Hepatocyte (in vitro differentiated cells): ENCODE measurements around the gene RBAK. TPM values are rescaled to one million over a fixed set of nuclear protein-coding genes. Genes with fewer than 3 reads are reported as not detected.
"Not testable (repeated sequence)": the region's sequence is repeated elsewhere in the genome, so short reads cannot be mapped to it uniquely, and the experiment has no call there.

Experiments
- DNase-seq: peaks from one replicate; pipeline ENCODE4 v3.0.0-alpha.2; 2016; ENCODE audit warnings: low spot score
- H2AFZ ChIP-seq: fragments of 200-600 bp; sonication (generic); 2 replicates; pipeline ENCODE4 v1.6.0; 2016; ENCODE audit warnings: antibody characterized with exemption, mild to moderate bottlenecking
- H3K27ac ChIP-seq: fragments of 200-600 bp; sonication (generic); 2 replicates; pipeline ENCODE4 v1.5.1; 2016; ENCODE audit warnings: mild to moderate bottlenecking
- H3K27me3 ChIP-seq: fragments of 200-600 bp; sonication (generic); 2 replicates; pipeline ENCODE4 v1.6.1; 2016
- H3K36me3 ChIP-seq: fragments of 200-600 bp; sonication (generic); replicated peaks from 2 replicates; pipeline ENCODE4 v1.5.1; 2016; ENCODE audit warnings: low read depth; ENCODE audit not compliant: insufficient read depth
- H3K4me1 ChIP-seq: fragments of 200-600 bp; sonication (generic); 2 replicates; pipeline ENCODE4 v1.5.1; 2016; ENCODE audit warnings: mild to moderate bottlenecking, moderate library complexity; ENCODE audit not compliant: insufficient read depth
- H3K4me2 ChIP-seq: fragments of 200-600 bp; sonication (generic); 2 replicates; pipeline ENCODE4 v1.6.0; 2016
- H3K4me3 ChIP-seq: fragments of 200-600 bp; sonication (generic); 2 replicates; pipeline ENCODE4 v1.5.1; 2016; ENCODE audit warnings: mild to moderate bottlenecking
- H3K79me2 ChIP-seq: fragments of 200-600 bp; sonication (generic); 2 replicates; pipeline ENCODE4 v1.6.0; 2017; ENCODE audit warnings: mild to moderate bottlenecking
- H3K9me2 ChIP-seq: fragments of 200-600 bp; sonication (generic); replicated peaks from 2 replicates; pipeline ENCODE4 v1.6.0; 2017; ENCODE audit warnings: mild to moderate bottlenecking; ENCODE audit not compliant: insufficient read depth
- H3K9me3 ChIP-seq: fragments of 200-600 bp; sonication (generic); 2 replicates; pipeline ENCODE4 v1.5.1; 2016; ENCODE audit warnings: low read depth, mild to moderate bottlenecking
- H4K20me1 ChIP-seq: fragments of 200-600 bp; sonication (generic); 2 replicates; pipeline ENCODE4 v1.6.0; 2016; ENCODE audit warnings: mild to moderate bottlenecking; ENCODE audit not compliant: insufficient read depth, poor library complexity, severe bottlenecking
- EZH2 ChIP-seq: fragments of 200-600 bp; sonication (generic); IDR thresholded peaks from 2 replicates; pipeline ENCODE4 v1.6.1; 2016; ENCODE audit warnings: antibody characterized with exemption, mild to moderate bottlenecking, borderline replicate concordance
- EZH2phosphoT487 ChIP-seq: fragments of 200-600 bp; sonication (generic); IDR thresholded peaks from one replicate; pipeline ENCODE4 v1.6.1; 2018; ENCODE audit warnings: antibody characterized with exemption, mild to moderate bottlenecking, low read depth, moderate library complexity; ENCODE audit not compliant: unreplicated experiment, severe bottlenecking
- WGBS: methylation state at CpG from one replicate; pipeline ENCODE4 v1.1.6; 2016; ENCODE audit warnings: low lambda C conversion rate; ENCODE audit errors: missing lambda C conversion rate; 5-methylcytosine and 5-hydroxymethylcytosine counted together
- polyA plus RNA-seq: library from polyadenylated mRNA; unstranded; fragments of >200 nt; fragmentation: Nextera tagmentation; extraction: Ambion mirVana; gene quantifications from 2 replicates; pipeline ENCODE4 v1.2.1, GENCODE V29; 2016
- total RNA-seq: library from RNA; depleted of rRNA; stranded (reverse); fragments of >200 nt; gene quantifications from 2 replicates; pipeline ENCODE4 v1.2.3, GENCODE V29; 2014
- TF ChIP-seq, protein P1 (sequence below): fragments of 200-600 bp; sonication (generic); IDR thresholded peaks from 2 replicates; pipeline ENCODE4 v1.5.1; 2016; ENCODE audit warnings: antibody characterized with exemption, mild to moderate bottlenecking; ENCODE audit not compliant: poor library complexity

The RBAK gene
- total and polyA plus RNA-seq, 2 experiments from 2014 or later: 5.2 to 10.9 TPM

DNA sequence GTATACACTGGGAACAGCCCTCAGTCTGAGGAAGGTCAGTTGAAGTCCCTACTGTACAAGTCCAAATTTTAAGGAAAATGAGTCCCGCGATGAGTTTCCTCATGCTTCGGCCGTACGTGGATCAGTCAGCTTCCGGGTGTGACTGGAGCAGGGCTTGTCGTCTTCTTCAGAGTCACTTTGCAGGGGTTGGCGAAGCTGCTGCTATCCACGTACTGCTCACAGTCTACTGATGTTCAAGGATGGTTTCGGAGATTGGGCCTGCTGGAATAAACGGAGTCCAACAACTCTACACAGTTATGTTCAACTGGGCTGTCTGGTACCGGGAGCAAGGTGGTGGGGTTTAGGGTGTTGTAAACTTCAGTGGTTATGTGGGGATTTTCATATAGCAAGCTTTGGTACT, 22.0 kb upstream of the RBAK start:
- H3K27ac ChIP-seq, H4K20me1 ChIP-seq, H3K79me2 ChIP-seq, H2AFZ ChIP-seq, H3K4me2 ChIP-seq, H3K4me3 ChIP-seq, H3K4me1 ChIP-seq, H3K27me3 ChIP-seq, H3K36me3 ChIP-seq, H3K9me3 ChIP-seq, DNase-seq, H3K9me2 ChIP-seq: not testable (repeated sequence)
- WGBS: 95% methylated on average over 12 of the region's 12 CpGs

DNA sequence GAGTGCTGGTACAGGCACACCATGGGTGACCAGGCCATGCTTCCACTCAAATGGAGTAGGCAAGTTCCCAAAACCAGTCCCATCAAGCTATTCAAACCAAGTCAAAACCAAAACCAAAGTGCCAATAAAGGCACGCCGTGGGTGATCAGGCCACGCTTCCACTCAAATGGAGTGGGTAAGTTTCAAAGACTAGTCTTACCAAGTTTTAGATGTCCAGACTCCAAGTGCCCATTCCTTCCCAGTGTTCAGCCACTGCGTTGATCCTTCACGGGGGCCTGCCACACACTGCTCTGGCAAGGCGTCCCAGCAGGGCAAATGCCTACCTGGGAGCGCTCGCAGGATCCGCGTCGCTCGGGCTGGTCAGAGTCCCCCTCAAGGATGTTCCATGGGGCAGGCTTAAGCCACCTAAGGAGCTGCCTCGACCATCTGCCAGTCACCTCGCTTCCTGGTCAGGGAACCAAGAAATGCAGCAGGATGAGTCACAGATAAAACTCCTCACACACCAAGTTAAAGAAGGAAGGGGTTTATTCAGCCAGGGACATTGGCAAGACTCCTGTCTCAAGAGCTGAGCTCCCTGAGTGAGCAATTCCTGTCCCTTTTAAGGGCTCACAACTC, 17.8 kb upstream of the RBAK start:
- not testable (repeated sequence) for H3K9me3 ChIP-seq, H3K36me3 ChIP-seq, H3K27ac ChIP-seq, H3K4me1 ChIP-seq, H3K79me2 ChIP-seq, H2AFZ ChIP-seq, H4K20me1 ChIP-seq, H3K4me2 ChIP-seq, DNase-seq, H3K27me3 ChIP-seq, H3K4me3 ChIP-seq, H3K9me2 ChIP-seq
- 98% methylated on average over 14 of the region's 14 CpGs for WGBS

DNA sequence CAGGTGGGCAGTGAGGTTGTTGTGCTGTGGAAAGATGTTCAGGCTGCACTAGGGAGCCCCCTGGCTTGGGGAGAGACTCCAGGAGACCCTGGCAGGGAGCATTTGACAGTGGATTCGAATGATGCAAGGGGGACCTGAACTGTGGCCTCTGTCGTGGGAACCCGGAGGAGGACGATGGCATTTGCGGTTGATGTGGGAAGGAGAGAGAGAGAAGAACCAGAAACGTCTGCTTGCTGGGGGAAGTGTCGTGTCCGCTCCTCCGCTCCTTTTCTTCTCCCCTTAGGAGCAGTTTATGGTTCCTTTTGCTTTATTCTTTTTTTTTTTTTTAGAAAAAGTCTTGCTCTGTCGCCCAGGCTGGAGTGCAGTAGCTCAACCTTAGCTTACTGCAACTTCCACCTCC, 12.5 kb upstream of the RBAK start:
- DNase-seq, H3K4me3 ChIP-seq, H4K20me1 ChIP-seq, H3K4me1 ChIP-seq, H3K27me3 ChIP-seq, H3K9me3 ChIP-seq, H3K27ac ChIP-seq, H2AFZ ChIP-seq, H3K36me3 ChIP-seq, H3K79me2 ChIP-seq, H3K9me2 ChIP-seq, H3K4me2 ChIP-seq: not testable (repeated sequence)
- WGBS: 90% methylated on average over 7 of the region's 10 CpGs

DNA sequence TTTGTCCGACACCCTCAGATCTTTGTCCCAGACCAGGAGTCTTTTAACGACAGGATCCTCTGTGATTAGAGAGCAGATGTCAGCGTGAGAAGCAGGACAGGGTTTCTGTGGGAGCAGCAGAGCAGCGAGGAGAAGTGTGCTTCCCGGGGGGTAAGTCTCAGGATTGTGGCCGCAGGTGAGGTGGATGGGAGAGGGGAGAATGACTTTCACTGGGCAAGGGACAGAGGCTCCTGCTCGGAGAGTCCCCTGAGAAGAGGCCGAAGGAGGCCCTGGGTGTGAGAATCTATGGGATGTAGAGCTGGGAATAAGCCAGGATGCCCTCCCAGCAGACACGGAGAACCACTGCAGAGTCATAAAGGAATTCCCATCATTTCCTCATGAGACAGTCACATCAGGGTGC, 10.4 kb upstream of the RBAK start:
- no peaks in the 10 kb centered on the region for H3K79me2 ChIP-seq
- H3K4me3 ChIP-seq: no peak overlapping the region
- H3K9me2 ChIP-seq: no peaks in the 10 kb centered on the region
- TF ChIP-seq EZH2 (no peak), EZH2phosphoT487 (no peak)
- TF ChIP-seq, protein P1, sequence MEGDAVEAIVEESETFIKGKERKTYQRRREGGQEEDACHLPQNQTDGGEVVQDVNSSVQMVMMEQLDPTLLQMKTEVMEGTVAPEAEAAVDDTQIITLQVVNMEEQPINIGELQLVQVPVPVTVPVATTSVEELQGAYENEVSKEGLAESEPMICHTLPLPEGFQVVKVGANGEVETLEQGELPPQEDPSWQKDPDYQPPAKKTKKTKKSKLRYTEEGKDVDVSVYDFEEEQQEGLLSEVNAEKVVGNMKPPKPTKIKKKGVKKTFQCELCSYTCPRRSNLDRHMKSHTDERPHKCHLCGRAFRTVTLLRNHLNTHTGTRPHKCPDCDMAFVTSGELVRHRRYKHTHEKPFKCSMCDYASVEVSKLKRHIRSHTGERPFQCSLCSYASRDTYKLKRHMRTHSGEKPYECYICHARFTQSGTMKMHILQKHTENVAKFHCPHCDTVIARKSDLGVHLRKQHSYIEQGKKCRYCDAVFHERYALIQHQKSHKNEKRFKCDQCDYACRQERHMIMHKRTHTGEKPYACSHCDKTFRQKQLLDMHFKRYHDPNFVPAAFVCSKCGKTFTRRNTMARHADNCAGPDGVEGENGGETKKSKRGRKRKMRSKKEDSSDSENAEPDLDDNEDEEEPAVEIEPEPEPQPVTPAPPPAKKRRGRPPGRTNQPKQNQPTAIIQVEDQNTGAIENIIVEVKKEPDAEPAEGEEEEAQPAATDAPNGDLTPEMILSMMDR: no peak
- H3K4me2 ChIP-seq: no peak overlapping the region
- 89% methylated on average over 9 of the region's 9 CpGs for WGBS
- no peak for DNase-seq
- H3K27ac ChIP-seq: no peak overlapping the region
- no peaks in the 10 kb centered on the region for H3K4me1 ChIP-seq
- H3K36me3 ChIP-seq: no peaks in the 10 kb centered on the region
- H3K9me3 ChIP-seq: no peaks in the 10 kb centered on the region
- no peaks in the 10 kb centered on the region for H4K20me1 ChIP-seq
- no peaks in the 10 kb centered on the region for H3K27me3 ChIP-seq
- no peak overlapping the region for H2AFZ ChIP-seq

DNA sequence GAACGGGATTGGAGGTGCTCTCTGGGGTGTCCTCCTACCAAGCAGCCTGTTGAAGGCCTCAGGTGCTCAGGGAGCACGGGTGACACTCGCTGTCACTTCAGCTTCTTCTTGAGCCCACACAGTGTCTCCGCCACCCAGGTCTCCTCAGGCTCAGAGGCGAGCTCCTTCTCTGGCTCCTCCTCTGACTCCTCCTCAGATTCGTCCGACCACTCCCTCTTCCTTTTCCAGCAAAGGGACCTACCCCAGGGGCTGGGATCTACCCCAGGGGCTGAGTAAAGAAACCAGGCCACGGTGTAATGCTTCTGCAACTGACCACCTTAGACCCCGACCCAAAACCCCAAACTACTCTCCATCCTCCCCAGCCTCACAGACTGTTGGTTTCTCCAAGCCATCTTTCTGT, 9.2 kb upstream of the RBAK start:
- 89% methylated on average over 9 of the region's 9 CpGs for WGBS
- no peaks in the 10 kb centered on the region for H3K4me1 ChIP-seq

More for the DNA sequence above, 9.2 kb upstream of the RBAK start:
- Histone ChIP-seq H3K4me2 (no peak overlapping the region), H3K27ac (no peak overlapping the region), H3K4me3 (no peak overlapping the region), H3K79me2 (no peaks in the 10 kb centered on the region), H3K36me3 (no peaks in the 10 kb centered on the region), H3K27me3 (no peaks in the 10 kb centered on the region), H2AFZ (no peak overlapping the region), H3K9me2 (no peaks in the 10 kb centered on the region), H3K9me3 (no peaks in the 10 kb centered on the region), H4K20me1 (no peaks in the 10 kb centered on the region)
- TF ChIP-seq EZH2phosphoT487 (no peak), EZH2 (no peak)
- TF ChIP-seq, protein P1: no peak
- DNase-seq: no peak
